HepG2 (cell line): ENCODE results near the gene GAS6. TPM values are rescaled to one million over a fixed set of nuclear protein-coding genes. Genes with fewer than 3 reads are reported as not detected.

ENCODE experiments used
- ATAC-seq: fragments of 200-7000 bp; cut with Tn5 transposase; 3 replicates; pipeline ENCODE4 v1.9.1; 2020; ENCODE audit warnings: mild to moderate bottlenecking, moderate library complexity
- BruUV-seq: library from RNA; stranded (reverse); fragments of 400-500 nt; replicated peaks from 2 replicates; lab custom pipeline; 2021; lab: Mats Ljungman, UMichigan
- CTCF ChIA-PET: fragments of 300-600 bp; formaldehyde crosslinking; extraction: SDS; loops from one replicate; lab custom pipeline; 2021; ENCODE audit warnings: low total read pairs, inconsistent platforms, low intra/inter-chr PET ratio; lab: Yijun Ruan, JAX
- POLR2A ChIA-PET: fragments of 350-600 bp; sonication (Branson Sonifier 250); formaldehyde crosslinking; loops from one replicate; lab custom pipeline; 2020; ENCODE audit warnings: antibody characterized with exemption, inconsistent platforms; lab: Yijun Ruan, JAX
- DNase-seq: peaks from one replicate; pipeline ENCODE4 v3.0.0-alpha.2; 2015; ENCODE audit warnings: low spot score
- FAIRE-seq: peaks from 3 replicates; lab custom pipeline; 2011; peaks lifted over from hg19 to GRCh38; lab: Jason Lieb, UNC
- H2AFZ ChIP-seq: one replicate; pipeline ENCODE4 v1.6.1; 2011; ENCODE audit warnings: low read length, inconsistent platforms
- H3K27ac ChIP-seq: fragments of 300-600 bp; 3 replicates; pipeline ENCODE4 v1.8.0; 2011; ENCODE audit warnings: mixed run types, mild to moderate bottlenecking, mixed read lengths, low read length, inconsistent platforms; ENCODE audit not compliant: insufficient read depth; ENCODE audit errors: extremely low read length
- H3K27me3 ChIP-seq, 2 experiments: fragments of 200-600 bp in 1 of 2; 2 replicates in 1 of 2; 3 replicates in 1 of 2; pipeline versions ENCODE4 v1.6.0 to v1.8.0; 2011; ENCODE audit warnings: low read length in 2 of 2, mild to moderate bottlenecking in 2 of 2, moderate library complexity in 2 of 2, inconsistent platforms in 1 of 2; ENCODE audit not compliant: insufficient read depth in 2 of 2, control insufficient read depth in 1 of 2
- H3K36me3 ChIP-seq, 2 experiments: fragments of 200-600 bp in 1 of 2; replicated peaks in 1 of 2; 2 replicates in 1 of 2; 3 replicates in 1 of 2; pipeline versions ENCODE4 v1.5.1 to v1.8.0; 2011; ENCODE audit warnings: low read length in 2 of 2, inconsistent platforms in 1 of 2; ENCODE audit not compliant: insufficient read depth in 2 of 2, control insufficient read depth in 1 of 2
- H3K4me1 ChIP-seq: 2 replicates; pipeline ENCODE4 v1.5.1; 2012; ENCODE audit warnings: low read length, inconsistent platforms; ENCODE audit not compliant: insufficient read depth
- H3K4me2 ChIP-seq: 2 replicates; pipeline ENCODE4 v1.6.0; 2011; ENCODE audit warnings: low read depth, low read length, inconsistent platforms
- H3K4me3 ChIP-seq, 3 experiments: fragments of 200-600 bp in 1 of 3; sonication (generic), shearing (Covaris generic) in 1 of 3; replicated peaks in 1 of 3; 2 replicates each; pipeline ENCODE4 v1.5.1; 2011 to 2016; ENCODE audit warnings: low read length in 3 of 3, inconsistent platforms in 2 of 3, low read depth in 2 of 3, mild to moderate bottlenecking in 2 of 3, control low read depth in 1 of 3, mixed read lengths in 1 of 3; ENCODE audit not compliant: insufficient read depth in 1 of 3
- H3K79me2 ChIP-seq: one replicate; pipeline ENCODE4 v1.6.1; 2011; ENCODE audit warnings: low read length, inconsistent platforms; ENCODE audit not compliant: insufficient read depth
- H3K9ac ChIP-seq: 2 replicates; pipeline ENCODE4 v1.6.0; 2011; ENCODE audit warnings: mild to moderate bottlenecking, low read depth, low read length, inconsistent platforms; ENCODE audit not compliant: insufficient read depth
- H3K9me3 ChIP-seq: 2 replicates; pipeline ENCODE4 v1.5.1; 2012; ENCODE audit warnings: mild to moderate bottlenecking, low read length
- H4K20me1 ChIP-seq: 2 replicates; pipeline ENCODE4 v1.6.0; 2011; ENCODE audit warnings: inconsistent platforms, mild to moderate bottlenecking, low read length, moderate library complexity; ENCODE audit not compliant: insufficient read depth
- HES4 ChIP-seq: sonication (generic); formaldehyde crosslinking; IDR thresholded peaks from 2 replicates; pipeline ENCODE4 v1.9.0; 2021; ENCODE audit warnings: mild to moderate bottlenecking, missing genetic modification reagents, borderline replicate concordance
- NKX3-1 ChIP-seq: sonication (generic); formaldehyde crosslinking; IDR thresholded peaks from 2 replicates; pipeline ENCODE4 v1.5.0; 2020; ENCODE audit warnings: missing genetic modification reagents
- PAX8 ChIP-seq: sonication (generic); formaldehyde crosslinking; IDR thresholded peaks from 2 replicates; pipeline ENCODE4 v1.8.0; 2022; ENCODE audit warnings: mild to moderate bottlenecking, missing genetic modification reagents, borderline replicate concordance
- TBX3 ChIP-seq: fragments of 450-650 bp; IDR thresholded peaks from 2 replicates; pipeline ENCODE4 v1.6.1; 2017; ENCODE audit warnings: antibody characterized with exemption, mild to moderate bottlenecking, inconsistent platforms, borderline replicate concordance
- U2AF1 ChIP-seq: fragments of 200-400 bp; formaldehyde crosslinking; optimal IDR thresholded peaks from 2 replicates; pipeline ENCODE3; 2017; ENCODE audit warnings: mild to moderate bottlenecking, low read depth, low read length
- YEATS4 ChIP-seq: sonication (generic); formaldehyde crosslinking; IDR thresholded peaks from 2 replicates; pipeline ENCODE4 v1.4.0; 2020; ENCODE audit warnings: missing genetic modification reagents, borderline replicate concordance
- ZBTB42 ChIP-seq: sonication (generic); formaldehyde crosslinking; IDR thresholded peaks from 2 replicates; pipeline ENCODE4 v1.5.0; 2020; ENCODE audit warnings: mild to moderate bottlenecking, missing genetic modification reagents
- ZGPAT ChIP-seq: IDR thresholded peaks from 2 replicates; pipeline ENCODE4 v1.6.1; 2016; ENCODE audit warnings: mild to moderate bottlenecking
- ZNF280B ChIP-seq: sonication (generic); formaldehyde crosslinking; IDR thresholded peaks from 2 replicates; pipeline ENCODE4 v1.5.0; 2020; ENCODE audit warnings: missing genetic modification reagents, mild to moderate bottlenecking, borderline replicate concordance
- ZNF652 ChIP-seq: IDR thresholded peaks from 2 replicates; pipeline ENCODE4 v1.6.1; 2016; ENCODE audit warnings: low read depth, borderline replicate concordance
- WGBS: methylation state at CpG from one replicate; pipeline ENCODE4 v1.1.6; 2017; ENCODE audit warnings: low lambda C conversion rate; 5-methylcytosine and 5-hydroxymethylcytosine counted together
- in situ Hi-C: cut with HindIII; loops from 2 replicates; pipeline ENCODE4 v1.10.0; 2017; ENCODE audit warnings: low pct_unique_long_range_greater_than_20kb; ENCODE audit not compliant: extremely low pct_ligation_motif_present
- intact Hi-C: fragments of 100-400 bp; cut with micrococcal nuclease; formaldehyde crosslinking; loops from one replicate; pipeline ENCODE4 v1.10.0; 2022; ENCODE audit not compliant: unreplicated experiment
- polyA plus RNA-seq, 8 experiments: library from polyadenylated mRNA; depleted of rRNA in 3 of 8; stranded (reverse) in 7 of 8; unstranded in 1 of 8; fragments of >200 nt; fragmentation: Illumina TruSeq in 4 of 8; extraction: Trizol in 4 of 8; gene quantifications; 2 replicates each; pipeline versions ENCODE4 v1.2.1 to v1.2.3, GENCODE V29; 2011 to 2016; ENCODE audit warnings: low read depth in 4 of 8, missing spikeins in 1 of 8, mixed read lengths in 1 of 8; ENCODE audit not compliant: insufficient read depth in 1 of 8
- total RNA-seq, 5 experiments: library from RNA; depleted of rRNA; stranded (reverse); fragments of >200 nt; fragmentation: Illumina TruSeq; extraction: Trizol; gene quantifications; 2 replicates each; pipeline ENCODE4 v1.2.3, GENCODE V29; 2016; ENCODE audit warnings: low read depth in 1 of 5

The GAS6 gene
- total and polyA plus RNA-seq, 2 of the 13 experiments (the other 11 are each of a cell fraction or from before 2014, with no cell fraction given): 0.09 to 0.24 TPM

- Histone ChIP-seq H3K4me3 (no peak overlapping the region), H3K27ac (no peak overlapping the region), H3K79me2 (no peaks in the 10 kb centered on the region), H3K4me2 (no peak overlapping the region), H4K20me1 (no peaks in the 10 kb centered on the region), H2AFZ (no peak overlapping the region), H3K36me3 (no peaks in the 10 kb centered on the region), H3K27me3 (peaks cover 2 to 30% of the 10 kb centered on the region in 2 experiments; a peak in 4 of 5 replicates), H3K4me1 (no peaks in the 10 kb centered on the region), H3K9ac (no peak overlapping the region), H3K9me3 (no peaks in the 10 kb centered on the region)
- intact Hi-C loops: no loop called here
- in situ Hi-C loops: no loop called here
- FAIRE-seq: no peak
- POLR2A ChIA-PET: no interaction called here
- BruUV-seq: no TSS peak
- CTCF ChIA-PET: no interaction called here
- no peak for ATAC-seq
- TF ChIP-seq NKX3-1 (CRISPR knock-in tag) (no peak), TBX3 (no peak), ZNF280B (no peak), U2AF1 (no peak), ZNF652 (CRISPR knock-in tag) (no peak), ZBTB42 (CRISPR knock-in tag) (no peak), HES4 (CRISPR knock-in tag) (no peak), ZGPAT (CRISPR knock-in tag) (no peak), YEATS4 (CRISPR knock-in tag) (no peak), PAX8 (no peak)
- no peak for DNase-seq
- WGBS: 25% methylated on average over 10 of the region's 17 CpGs
Observed at GRCh38 chr13:113907635-113908617, 44.0 kb upstream of the GAS6 start.
